ENCODE data around the gene PRKACA.

DNA sequence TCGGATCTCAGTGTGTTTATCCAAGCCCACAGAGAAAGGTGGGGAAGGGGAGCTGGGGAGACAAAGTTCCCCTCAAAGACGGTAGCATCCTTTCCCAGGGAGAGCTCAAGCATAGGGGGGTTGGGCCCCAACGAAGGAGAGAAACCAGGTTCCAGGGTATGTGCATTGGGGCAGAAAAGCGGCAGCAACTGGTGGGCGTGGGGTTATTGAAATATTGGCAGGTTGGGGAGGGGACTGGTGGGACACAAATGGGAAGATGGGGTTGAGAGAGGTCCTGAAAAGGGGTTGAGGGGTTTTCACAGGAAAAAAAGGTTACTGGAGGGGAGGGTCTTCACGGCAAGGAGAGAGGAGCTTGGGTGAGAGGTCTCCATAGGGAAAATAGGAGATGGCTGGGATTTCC lies 17.8 kb upstream of the PRKACA start:
- TF ChIP-seq POLR2A (IDR thresholded peaks at IDR 0.05) (no peak), CTCF (IDR thresholded peaks at IDR 0.05) (no peak), EP300 (IDR thresholded peaks at IDR 0.05) (no peak)
